ENCODE results near the gene FA2H. TPM values are rescaled to one million over a fixed set of nuclear protein-coding genes. Genes with fewer than 3 reads are reported as not detected.

The FA2H gene
- total RNA-seq, 4 donors from 2014 or later, result not detected

- intact Hi-C loops (cut with DNase I; ENCODE audit: low total_unique reads), result no loop called here
- TF ChIP-seq POLR2A (IDR thresholded peaks at IDR 0.05) (no peak), CTCF (IDR thresholded peaks at IDR 0.05) (no peak)
Measured at GRCh38 chr16:74734361-74735161, 40.1 kb downstream of the FA2H start.

GRCh38 chr16:74732707-74733350 is 41.8 kb downstream of the FA2H start:
- TF ChIP-seq POLR2A (IDR thresholded peaks at IDR 0.05), result no peak
- no peak for TF ChIP-seq CTCF (IDR thresholded peaks at IDR 0.05)
- no peak overlapping the region for H3K27ac ChIP-seq
- H3K9me3 ChIP-seq, result no peaks in the 10 kb centered on the region
- no peaks in the 10 kb centered on the region for H3K4me1 ChIP-seq
- no peak for DNase-seq
- H3K4me3 ChIP-seq, result no peak overlapping the region
- H3K27me3 ChIP-seq, result no peaks in the 10 kb centered on the region
- intact Hi-C loops (cut with DNase I; ENCODE audit: low total_unique reads), result no loop called here
- H3K36me3 ChIP-seq, result no peaks in the 10 kb centered on the region

More at GRCh38 chr16:74734361-74735161, 40.1 kb downstream of the FA2H start:
- no peaks in the 10 kb centered on the region for H3K4me1 ChIP-seq
- DNase-seq, result no peak
- H3K4me3 ChIP-seq, result no peak overlapping the region
- H3K9me3 ChIP-seq, result no peaks in the 10 kb centered on the region
- H3K27me3 ChIP-seq, result no peaks in the 10 kb centered on the region
- no peaks in the 10 kb centered on the region for H3K36me3 ChIP-seq
- H3K27ac ChIP-seq, result no peak overlapping the region

- no peak for DNase-seq
- H3K9me3 ChIP-seq, result no peaks in the 10 kb centered on the region
- no peak overlapping the region for H3K4me3 ChIP-seq
- intact Hi-C loops (cut with DNase I; ENCODE audit: low total_unique reads), result no loop called here
- no peak for TF ChIP-seq POLR2A (IDR thresholded peaks at IDR 0.05)
- no peak for TF ChIP-seq CTCF (IDR thresholded peaks at IDR 0.05)
- H3K36me3 ChIP-seq, result no peaks in the 10 kb centered on the region
- H3K4me1 ChIP-seq, result no peaks in the 10 kb centered on the region
- H3K27me3 ChIP-seq, result no peaks in the 10 kb centered on the region
- H3K27ac ChIP-seq, result no peak overlapping the region
Measured at GRCh38 chr16:74731853-74732477, 42.7 kb downstream of the FA2H start.

- Histone ChIP-seq H3K36me3 (no peaks in the 10 kb centered on the region), H3K9me3 (no peaks in the 10 kb centered on the region), H3K27ac (no peak overlapping the region), H3K27me3 (no peaks in the 10 kb centered on the region), H3K4me1 (no peaks in the 10 kb centered on the region), H3K4me3 (no peak overlapping the region)
- TF ChIP-seq POLR2A (IDR thresholded peaks at IDR 0.05), result no peak
- DNase-seq, result no peak
- intact Hi-C loops (cut with DNase I; ENCODE audit: low total_unique reads), result no loop called here
Measured at GRCh38 chr16:74729783-74730683, 44.6 kb downstream of the FA2H start.

- H3K27ac ChIP-seq, result no peak overlapping the region
- no peak overlapping the region for H3K4me3 ChIP-seq
- H3K9me3 ChIP-seq, result no peaks in the 10 kb centered on the region
- no peak for DNase-seq
- intact Hi-C loops (cut with DNase I; ENCODE audit: low total_unique reads), result no loop called here
- no peaks in the 10 kb centered on the region for H3K4me1 ChIP-seq
- H3K36me3 ChIP-seq, result no peaks in the 10 kb centered on the region
- no peak for TF ChIP-seq POLR2A (IDR thresholded peaks at IDR 0.05)
- TF ChIP-seq CTCF (IDR thresholded peaks at IDR 0.05), result no peak
- no peaks in the 10 kb centered on the region for H3K27me3 ChIP-seq
Measured at GRCh38 chr16:74727903-74728302, 46.7 kb downstream of the FA2H start.
